ENCODE data around the gene EPS8L1.
A peak's percentile ranks its signal among the peaks of the same experiment; 100 is the strongest.

EPS8L1 gene

GRCh38 chr19:55080968-55081769 lies 5.5 kb downstream of the EPS8L1 start:
- TF ChIP-seq CTCF (IDR thresholded peaks at IDR 0.05; ENCODE audit: low read depth, low read length, missing control alignments) = no peak
- peak overlapping the region; percentile 67 for H3K4me3 ChIP-seq (ENCODE audit: low read depth, low read length)
- peak; percentile 57 for DNase-seq (ENCODE audit: low read depth)

GRCh38 chr19:55081770-55082019 lies 6.0 kb downstream of the EPS8L1 start:
- no peak for DNase-seq (ENCODE audit: low read depth)
- H3K4me3 ChIP-seq (ENCODE audit: low read depth, low read length) = peak overlapping the region; percentile 2
- TF ChIP-seq CTCF (IDR thresholded peaks at IDR 0.05; ENCODE audit: low read depth, low read length, missing control alignments) = no peak

GRCh38 chr19:55082020-55082851 lies 6.6 kb downstream of the EPS8L1 start:
- peak overlapping the region; percentile 2 for H3K4me3 ChIP-seq (ENCODE audit: low read depth, low read length)

GRCh38 chr19:55083004-55083850 lies 7.6 kb downstream of the EPS8L1 start:
- no peak for TF ChIP-seq CTCF (IDR thresholded peaks at IDR 0.05; ENCODE audit: low read depth, low read length, missing control alignments)
- no peak overlapping the region for H3K4me3 ChIP-seq (ENCODE audit: low read depth, low read length)
- DNase-seq (ENCODE audit: low read depth) = no peak

More at GRCh38 chr19:55082020-55082851, 6.6 kb downstream of the EPS8L1 start:
- TF ChIP-seq CTCF (IDR thresholded peaks at IDR 0.05; ENCODE audit: low read depth, low read length, missing control alignments) = no peak
- DNase-seq (ENCODE audit: low read depth) = peak; percentile 18

GRCh38 chr19:55084416-55084815 lies 8.7 kb downstream of the EPS8L1 start:
- H3K4me3 ChIP-seq (ENCODE audit: low read depth, low read length) = no peak overlapping the region
- DNase-seq (ENCODE audit: low read depth) = no peak
- TF ChIP-seq CTCF (IDR thresholded peaks at IDR 0.05; ENCODE audit: low read depth, low read length, missing control alignments) = no peak

GRCh38 chr19:55085923-55086715 lies 10.4 kb downstream of the EPS8L1 start:
- no peak for DNase-seq (ENCODE audit: low read depth)
- no peak overlapping the region for H3K4me3 ChIP-seq (ENCODE audit: low read depth, low read length)
- TF ChIP-seq CTCF (IDR thresholded peaks at IDR 0.05; ENCODE audit: low read depth, low read length, missing control alignments) = no peak

All from GM12864 (cell line).